MM.1S (cell line): ENCODE data around the gene ANXA6.

Experiments used
- DNase-seq: peaks from one replicate; pipeline ENCODE4 v3.0.0-alpha.2; 2015
- H2AFZ ChIP-seq: fragments of 300-600 bp; sonication (generic); 2 replicates; pipeline ENCODE4 v1.6.0; 2016; ENCODE audit warnings: antibody characterized with exemption, low read length
- H3F3A ChIP-seq: fragments of 300-600 bp; sonication (generic); 2 replicates; pipeline ENCODE4 v1.6.1; 2016; ENCODE audit warnings: mild to moderate bottlenecking, antibody characterized with exemption, low read length, moderate library complexity, mixed read lengths; ENCODE audit not compliant: insufficient read depth
- H3K27ac ChIP-seq: fragments of 300-600 bp; sonication (generic); 2 replicates; pipeline ENCODE4 v1.5.1; 2016; ENCODE audit warnings: mild to moderate bottlenecking, low read length
- H3K27me3 ChIP-seq: fragments of 300-600 bp; sonication (generic); replicated peaks from 2 replicates; pipeline ENCODE4 v1.6.0; 2016; ENCODE audit warnings: low read length; ENCODE audit not compliant: insufficient read depth
- H3K36me3 ChIP-seq: fragments of 300-600 bp; sonication (generic); replicated peaks from 2 replicates; pipeline ENCODE4 v1.6.1; 2016; ENCODE audit warnings: mild to moderate bottlenecking, low read length, mixed read lengths; ENCODE audit not compliant: insufficient read depth
- H3K4me1 ChIP-seq: fragments of 300-600 bp; sonication (generic); 2 replicates; pipeline ENCODE4 v1.6.1; 2016; ENCODE audit warnings: low read length, mixed read lengths
- H3K4me2 ChIP-seq: fragments of 300-600 bp; sonication (generic); 2 replicates; pipeline ENCODE4 v1.6.0; 2016; ENCODE audit warnings: low read depth, low read length
- H3K4me3 ChIP-seq: fragments of 300-600 bp; sonication (generic); 2 replicates; pipeline ENCODE4 v1.5.1; 2016; ENCODE audit warnings: low read length, mixed read lengths
- H3K79me2 ChIP-seq: fragments of 300-600 bp; sonication (generic); 2 replicates; pipeline ENCODE4 v1.6.1; 2016; ENCODE audit warnings: mixed run types, low read length, mixed read lengths
- H3K9ac ChIP-seq: fragments of 300-600 bp; sonication (generic); 2 replicates; pipeline ENCODE4 v1.6.1; 2016; ENCODE audit warnings: low read length, mixed read lengths
- H3K9me2 ChIP-seq: fragments of 300-600 bp; sonication (generic); replicated peaks from 2 replicates; pipeline ENCODE4 v1.6.1; 2016; ENCODE audit warnings: mild to moderate bottlenecking, low read length, mixed read lengths; ENCODE audit not compliant: insufficient read depth
- H3K9me3 ChIP-seq: fragments of 300-600 bp; sonication (generic); replicated peaks from 2 replicates; pipeline ENCODE4 v1.6.1; 2016; ENCODE audit warnings: mild to moderate bottlenecking, low read length, mixed read lengths; ENCODE audit not compliant: insufficient read depth
- H4K20me1 ChIP-seq: fragments of 300-600 bp; sonication (generic); 2 replicates; pipeline ENCODE4 v1.6.1; 2016; ENCODE audit warnings: mild to moderate bottlenecking, low read length, moderate library complexity, mixed read lengths; ENCODE audit not compliant: insufficient read depth
- CTCF ChIP-seq: fragments of 300-600 bp; sonication (generic); IDR thresholded peaks from 2 replicates; pipeline ENCODE4 v1.5.1; 2016; ENCODE audit warnings: antibody characterized with exemption, low read length, mixed read lengths
- EZH2 ChIP-seq: fragments of 300-600 bp; sonication (generic); optimal IDR thresholded peaks from 2 replicates; pipeline ENCODE3; 2017; ENCODE audit warnings: low read depth, mild to moderate bottlenecking, antibody characterized with exemption, low read length, mixed read lengths
- EZH2phosphoT487 ChIP-seq: fragments of 300-600 bp; sonication (generic); IDR thresholded peaks from 2 replicates; pipeline ENCODE4 v1.6.1; 2018; ENCODE audit warnings: antibody characterized with exemption, low read length

The ANXA6 gene

GRCh38 chr5:151192626-151193025, 35.0 kb upstream of the ANXA6 start:
- no peak overlapping the region for H3K27ac ChIP-seq
- H3K9ac ChIP-seq = no peak overlapping the region
- H3F3A ChIP-seq = peaks cover 15% of the 10 kb centered on the region
- H3K9me2 ChIP-seq = no peaks in the 10 kb centered on the region
- no peak for DNase-seq
- no peaks in the 10 kb centered on the region for H3K9me3 ChIP-seq
- H3K4me2 ChIP-seq = no peak overlapping the region
- H3K4me3 ChIP-seq = no peak overlapping the region
- no peaks in the 10 kb centered on the region for H4K20me1 ChIP-seq
- no peak for TF ChIP-seq EZH2
- no peak for TF ChIP-seq EZH2phosphoT487
- TF ChIP-seq CTCF = no peak
- H2AFZ ChIP-seq = no peak overlapping the region
- no peaks in the 10 kb centered on the region for H3K27me3 ChIP-seq
- H3K4me1 ChIP-seq = peaks cover 26% of the 10 kb centered on the region
- H3K36me3 ChIP-seq = peaks cover 18% of the 10 kb centered on the region
- H3K79me2 ChIP-seq = peaks cover 66% of the 10 kb centered on the region

- no peak for TF ChIP-seq EZH2
- H4K20me1 ChIP-seq = no peaks in the 10 kb centered on the region
- H3K9me2 ChIP-seq = no peaks in the 10 kb centered on the region
- H3K4me1 ChIP-seq = peaks cover 17% of the 10 kb centered on the region
- H3K4me2 ChIP-seq = no peak overlapping the region
- H3K9ac ChIP-seq = no peak overlapping the region
- no peak overlapping the region for H3K27ac ChIP-seq
- peaks cover 5% of the 10 kb centered on the region for H3F3A ChIP-seq
- peaks cover 15% of the 10 kb centered on the region for H3K36me3 ChIP-seq
- no peak overlapping the region for H3K4me3 ChIP-seq
- H3K27me3 ChIP-seq = no peaks in the 10 kb centered on the region
- no peak for DNase-seq
- no peaks in the 10 kb centered on the region for H3K9me3 ChIP-seq
- H3K79me2 ChIP-seq = peaks cover 73% of the 10 kb centered on the region
- H2AFZ ChIP-seq = no peak overlapping the region
These were observed 34.1 kb upstream of the ANXA6 start for GRCh38 chr5:151191661-151192060.

GRCh38 chr5:151189151-151189550, 31.6 kb upstream of the ANXA6 start:
- Histone ChIP-seq H3F3A (no peaks in the 10 kb centered on the region), H3K4me3 (no peak overlapping the region), H3K36me3 (peaks cover 17% of the 10 kb centered on the region), H2AFZ (no peak overlapping the region), H3K9me2 (no peaks in the 10 kb centered on the region), H3K27me3 (no peaks in the 10 kb centered on the region), H3K27ac (no peak overlapping the region), H3K9me3 (no peaks in the 10 kb centered on the region), H3K9ac (no peak overlapping the region), H3K79me2 (peaks cover 61% of the 10 kb centered on the region), H3K4me1 (peaks cover 6% of the 10 kb centered on the region), H4K20me1 (no peaks in the 10 kb centered on the region), H3K4me2 (no peak overlapping the region)
- TF ChIP-seq EZH2phosphoT487 (no peak), CTCF (no peak), EZH2 (no peak)
- DNase-seq = no peak

GRCh38 chr5:151186538-151186937, 29.0 kb upstream of the ANXA6 start:
- H3K27me3 ChIP-seq = no peaks in the 10 kb centered on the region
- no peak overlapping the region for H3K27ac ChIP-seq
- H4K20me1 ChIP-seq = no peaks in the 10 kb centered on the region
- H3K9ac ChIP-seq = no peak overlapping the region
- H3K4me3 ChIP-seq = no peak overlapping the region
- no peaks in the 10 kb centered on the region for H3K9me2 ChIP-seq
- no peaks in the 10 kb centered on the region for H3F3A ChIP-seq
- H3K36me3 ChIP-seq = peaks cover 4% of the 10 kb centered on the region; the same call in 1 of the 2 replicates
- no peak overlapping the region for H3K4me2 ChIP-seq
- H3K9me3 ChIP-seq = no peaks in the 10 kb centered on the region
- H2AFZ ChIP-seq = no peak overlapping the region
- H3K79me2 ChIP-seq = peaks cover 37% of the 10 kb centered on the region
- TF ChIP-seq CTCF = no peak
- TF ChIP-seq EZH2 = no peak
- TF ChIP-seq EZH2phosphoT487 = no peak
- peaks cover 6% of the 10 kb centered on the region for H3K4me1 ChIP-seq
- no peak for DNase-seq
